ENCODE measurements around the gene PLAAT2.

PLAAT2 gene

GRCh38 chr11:63508009-63508408 is 55.2 kb downstream of the PLAAT2 start:
- H3K4me3 ChIP-seq (IDR thresholded peaks at IDR 0.05; ENCODE audit: insufficient read depth, low read depth, low read length): no peak overlapping the region
- no peak overlapping the region for H3K9ac ChIP-seq
- no peaks in the 10 kb centered on the region for H3K27me3 ChIP-seq (ENCODE audit: insufficient read depth, low read depth)
- no peaks in the 10 kb centered on the region for H4K20me1 ChIP-seq (ENCODE audit: insufficient read depth)
- H3K4me1 ChIP-seq (ENCODE audit: low read depth, poor library complexity, severe bottlenecking): peaks cover 33% of the 10 kb centered on the region
- TF ChIP-seq CTCF (conservative IDR thresholded peaks at IDR 0.05; ENCODE audit: low read depth, low read length): peak; percentile 36; the same call in 1 of the 2 replicates
- no peak overlapping the region for H3K27ac ChIP-seq
- no peak overlapping the region for H2AFZ ChIP-seq (ENCODE audit: low read depth)
- H3K36me3 ChIP-seq (ENCODE audit: insufficient read depth): no peaks in the 10 kb centered on the region
- no peak overlapping the region for H3K4me2 ChIP-seq
- no peaks in the 10 kb centered on the region for H3K79me2 ChIP-seq (ENCODE audit: insufficient read depth, low read depth)

DNA sequence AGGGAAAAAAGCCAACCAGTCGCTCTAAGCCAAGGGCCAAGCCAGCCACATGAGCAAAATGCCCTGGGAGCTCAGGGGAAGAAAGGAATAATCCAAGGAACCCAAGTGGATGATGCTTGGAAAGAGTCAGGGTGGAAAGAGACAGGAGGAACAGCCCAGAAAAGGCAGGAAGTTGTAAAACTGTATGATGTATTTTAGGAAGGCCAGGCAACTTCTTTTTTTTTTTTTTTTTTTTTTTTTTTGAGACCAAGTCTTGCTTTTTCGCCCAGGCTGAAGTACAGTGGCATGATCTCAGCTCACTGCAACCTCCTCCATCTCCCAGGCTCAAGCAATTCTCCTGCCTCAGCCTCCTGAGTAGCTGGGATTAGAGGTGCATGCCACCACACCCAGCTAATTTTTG is 55.7 kb downstream of the PLAAT2 start:
- H3K4me2 ChIP-seq: no peak overlapping the region
- no peak overlapping the region for H2AFZ ChIP-seq (ENCODE audit: low read depth)
- no peaks in the 10 kb centered on the region for H3K27me3 ChIP-seq (ENCODE audit: insufficient read depth, low read depth)
- no peak overlapping the region for H3K4me3 ChIP-seq (IDR thresholded peaks at IDR 0.05; ENCODE audit: insufficient read depth, low read depth, low read length)
- TF ChIP-seq CTCF (conservative IDR thresholded peaks at IDR 0.05; ENCODE audit: low read depth, low read length): no peak
- H3K27ac ChIP-seq: no peak overlapping the region
- no peaks in the 10 kb centered on the region for H4K20me1 ChIP-seq (ENCODE audit: insufficient read depth)
- no peaks in the 10 kb centered on the region for H3K36me3 ChIP-seq (ENCODE audit: insufficient read depth)
- no peak overlapping the region for H3K9ac ChIP-seq
- H3K4me1 ChIP-seq (ENCODE audit: low read depth, poor library complexity, severe bottlenecking): peaks cover 38% of the 10 kb centered on the region
- no peaks in the 10 kb centered on the region for H3K79me2 ChIP-seq (ENCODE audit: insufficient read depth, low read depth)

- TF ChIP-seq CTCF (conservative IDR thresholded peaks at IDR 0.05; ENCODE audit: low read depth, low read length): no peak
- Histone ChIP-seq H3K4me1 (ENCODE audit: low read depth, poor library complexity, severe bottlenecking) (peaks cover 44% of the 10 kb centered on the region), H2AFZ (ENCODE audit: low read depth) (no peak overlapping the region), H3K27me3 (ENCODE audit: insufficient read depth, low read depth) (no peaks in the 10 kb centered on the region), H3K79me2 (ENCODE audit: insufficient read depth, low read depth) (no peaks in the 10 kb centered on the region), H3K4me3 (IDR thresholded peaks at IDR 0.05; ENCODE audit: insufficient read depth, low read depth, low read length) (no peak overlapping the region), H3K9ac (no peak overlapping the region), H4K20me1 (ENCODE audit: insufficient read depth) (no peaks in the 10 kb centered on the region), H3K36me3 (ENCODE audit: insufficient read depth) (no peaks in the 10 kb centered on the region), H3K4me2 (no peak overlapping the region), H3K27ac (no peak overlapping the region)
Observed at GRCh38 chr11:63506876-63507275, 56.3 kb downstream of the PLAAT2 start.

GRCh38 chr11:63505857-63506528 is 57.2 kb downstream of the PLAAT2 start, which contains the start of gene LGALS12:
TSS of gene LGALS12 (plus strand) at chr11:63506084. CDS start at chr11:63506459, 375 bp downstream.
- Histone ChIP-seq H3K27ac (no peak within 1 kb of the TSS), H3K4me3 (IDR thresholded peaks at IDR 0.05; ENCODE audit: insufficient read depth, low read depth, low read length) (no peak within 1 kb of the TSS), H3K36me3 (ENCODE audit: insufficient read depth) (no peaks in the 10 kb centered on the region), H2AFZ (ENCODE audit: low read depth) (peak within 1 kb of the TSS; percentile 44; the same call in 1 of the 2 replicates), H4K20me1 (ENCODE audit: insufficient read depth) (no peaks in the 10 kb centered on the region), H3K4me2 (peak within 1 kb of the TSS; percentile 39), H3K4me1 (ENCODE audit: low read depth, poor library complexity, severe bottlenecking) (peaks cover 51% of the 10 kb centered on the region), H3K9ac (no peak within 1 kb of the TSS), H3K27me3 (ENCODE audit: insufficient read depth, low read depth) (no peaks in the 10 kb centered on the region), H3K79me2 (ENCODE audit: insufficient read depth, low read depth) (no peaks in the 10 kb centered on the region)
- no peak for TF ChIP-seq CTCF (conservative IDR thresholded peaks at IDR 0.05; ENCODE audit: low read depth, low read length)

Data from KMS-11 (cell line).